ENCODE measurements around the gene MED28.

MED28 gene

GRCh38 chr4:17670423-17670822, 56.0 kb downstream of the MED28 start:
- no peak for DNase-seq

- DNase-seq, result no peak
Observed at GRCh38 chr4:17680559-17681280, 66.3 kb downstream of the MED28 start.

GRCh38 chr4:17681281-17682221, 67.1 kb downstream of the MED28 start:
- no peak for DNase-seq

GRCh38 chr4:17682222-17682566, 67.8 kb downstream of the MED28 start:
- no peak for DNase-seq

Measured in bone marrow (tissue), 2 donors.